H9 (cell line): Measurements from ENCODE around the gene ERICH4. TPM values are rescaled to one million over a fixed set of nuclear protein-coding genes. Genes with fewer than 3 reads are reported as not detected.

ENCODE experiments used
- DNase-seq: peaks from one replicate; pipeline ENCODE4 v3.0.0-alpha.2; 2017
- H2AFZ ChIP-seq: one replicate; pipeline ENCODE4 v1.6.1; 2013; ENCODE audit warnings: mild to moderate bottlenecking, low read length, control low read depth, moderate library complexity
- H2AK5ac ChIP-seq: 2 replicates; pipeline ENCODE4 v1.6.1; 2013; ENCODE audit warnings: low read length, control low read depth, mixed read lengths; ENCODE audit not compliant: insufficient read length
- H2BK120ac ChIP-seq: one replicate; pipeline ENCODE4 v1.6.1; 2013; ENCODE audit warnings: low read depth, mild to moderate bottlenecking, low read length, control low read depth, inconsistent platforms; ENCODE audit not compliant: poor library complexity, severe bottlenecking
- H2BK12ac ChIP-seq: 2 replicates; pipeline ENCODE4 v1.6.1; 2013; ENCODE audit warnings: low read length, control low read depth, mixed read lengths, low read depth; ENCODE audit not compliant: insufficient read length
- H2BK15ac ChIP-seq: 2 replicates; pipeline ENCODE4 v1.6.1; 2013; ENCODE audit warnings: low read depth, low read length, control low read depth
- H2BK20ac ChIP-seq: one replicate; pipeline ENCODE4 v1.6.1; 2013; ENCODE audit warnings: low read depth, mild to moderate bottlenecking, low read length, control low read depth, inconsistent platforms; ENCODE audit not compliant: poor library complexity, severe bottlenecking
- H2BK5ac ChIP-seq: 2 replicates; pipeline ENCODE4 v1.6.1; 2013; ENCODE audit warnings: low read length, control low read depth, mixed read lengths; ENCODE audit not compliant: insufficient read length
- H3K14ac ChIP-seq: 2 replicates; pipeline ENCODE4 v1.6.1; 2013; ENCODE audit warnings: low read length, control low read depth; ENCODE audit not compliant: insufficient read depth
- H3K18ac ChIP-seq: 2 replicates; pipeline ENCODE4 v1.6.1; 2013; ENCODE audit warnings: low read depth, mild to moderate bottlenecking, mixed read lengths, low read length, control low read depth; ENCODE audit not compliant: insufficient read length
- H3K23ac ChIP-seq: 2 replicates; pipeline ENCODE4 v1.6.1; 2013; ENCODE audit warnings: low read length, control low read depth, mixed read lengths, low read depth; ENCODE audit not compliant: insufficient read length
- H3K23me2 ChIP-seq: 2 replicates; pipeline ENCODE4 v1.6.1; 2013; ENCODE audit warnings: low read depth, mild to moderate bottlenecking, mixed read lengths, low read length, control low read depth; ENCODE audit not compliant: insufficient read length, poor library complexity, severe bottlenecking
- H3K27ac ChIP-seq: 2 replicates; pipeline ENCODE4 v1.5.1; 2013; ENCODE audit warnings: low read length, control low read depth, mixed read lengths, low read depth; ENCODE audit not compliant: insufficient read length
- H3K27me3 ChIP-seq: 2 replicates; pipeline ENCODE4 v1.6.1; 2013; ENCODE audit warnings: low read length, control low read depth, inconsistent platforms; ENCODE audit not compliant: insufficient read depth
- H3K4ac ChIP-seq: 2 replicates; pipeline ENCODE4 v1.6.1; 2013; ENCODE audit warnings: low read depth, mild to moderate bottlenecking, control low read depth, inconsistent platforms, low read length, moderate library complexity
- H3K4me1 ChIP-seq: 2 replicates; pipeline ENCODE4 v1.6.1; 2013; ENCODE audit warnings: low read length, control low read depth, inconsistent platforms; ENCODE audit not compliant: insufficient read depth
- H3K4me2 ChIP-seq: 2 replicates; pipeline ENCODE4 v1.6.1; 2013; ENCODE audit warnings: low read length, control low read depth, mixed read lengths; ENCODE audit not compliant: insufficient read length, insufficient read depth
- H3K56ac ChIP-seq: 2 replicates; pipeline ENCODE4 v1.6.1; 2013; ENCODE audit warnings: low read depth, mild to moderate bottlenecking, mixed read lengths, low read length, control low read depth; ENCODE audit not compliant: insufficient read length
- H3K79me1 ChIP-seq: 2 replicates; pipeline ENCODE4 v1.6.1; 2013; ENCODE audit warnings: low read depth, mild to moderate bottlenecking, moderate library complexity, low read length, control low read depth, inconsistent platforms; ENCODE audit not compliant: insufficient read depth, poor library complexity, severe bottlenecking
- H3K79me2 ChIP-seq: 2 replicates; pipeline ENCODE4 v1.6.1; 2013; ENCODE audit warnings: low read length, control low read depth, inconsistent platforms; ENCODE audit not compliant: insufficient read depth
- H3K9ac ChIP-seq: 2 replicates; pipeline ENCODE4 v1.6.1; 2013; ENCODE audit warnings: low read length, control low read depth, mixed read lengths; ENCODE audit not compliant: insufficient read length; ENCODE audit errors: extremely low read depth
- H3K9me3 ChIP-seq: one replicate; pipeline ENCODE4 v1.6.1; 2013; ENCODE audit warnings: low read depth, low read length, inconsistent platforms; ENCODE audit not compliant: control insufficient read depth
- H3T11ph ChIP-seq: one replicate; pipeline ENCODE4 v1.6.1; 2013; ENCODE audit warnings: mild to moderate bottlenecking, low read length, control low read depth, inconsistent platforms
- H4K20me1 ChIP-seq: one replicate; pipeline ENCODE4 v1.6.1; 2013; ENCODE audit not compliant: control insufficient read depth, insufficient read length, insufficient read depth
- H4K5ac ChIP-seq: 2 replicates; pipeline ENCODE4 v1.6.1; 2013; ENCODE audit warnings: low read depth, mild to moderate bottlenecking, mixed read lengths, low read length, control low read depth; ENCODE audit not compliant: insufficient read length
- H4K8ac ChIP-seq: replicated peaks from 2 replicates; pipeline ENCODE4 v1.6.1; 2013; ENCODE audit warnings: low read length, control low read depth, mixed read lengths, low read depth; ENCODE audit not compliant: insufficient read length
- H4K91ac ChIP-seq: 2 replicates; pipeline ENCODE4 v1.6.1; 2013; ENCODE audit warnings: low read depth, mild to moderate bottlenecking, moderate library complexity, mixed read lengths, low read length, control low read depth; ENCODE audit not compliant: insufficient read length
- H3K27ac Mint-ChIP-seq, 3 experiments: 2 replicates in 2 of 3; 3 replicates in 1 of 3; pipeline ENCODE4 v1.8.0; 2020 to 2021; ENCODE audit warnings: mixed read lengths in 3 of 3, mild to moderate bottlenecking in 1 of 3, moderate library complexity in 1 of 3
- H3K27me3 Mint-ChIP-seq: 2 replicates; pipeline ENCODE4 v1.8.0; 2021; ENCODE audit warnings: low read depth, mild to moderate bottlenecking, moderate library complexity, mixed read lengths
- H3K36me3 Mint-ChIP-seq, 3 experiments: 2 replicates in 2 of 3; 3 replicates in 1 of 3; pipeline ENCODE4 v1.8.0; 2020 to 2021; ENCODE audit warnings: low read depth in 3 of 3, mixed read lengths in 3 of 3; ENCODE audit not compliant: insufficient read depth in 1 of 3
- H3K4me1 Mint-ChIP-seq, 2 experiments: 2 replicates each; pipeline ENCODE4 v1.8.0; 2020; ENCODE audit warnings: mixed read lengths in 2 of 2
- H3K4me3 Mint-ChIP-seq, 2 experiments: 2 replicates in 1 of 2; 3 replicates in 1 of 2; pipeline ENCODE4 v1.8.0; 2020 to 2021; ENCODE audit warnings: mild to moderate bottlenecking in 2 of 2, mixed read lengths in 2 of 2, moderate library complexity in 1 of 2
- H3K9me3 Mint-ChIP-seq, 2 experiments: 2 replicates in 1 of 2; 3 replicates in 1 of 2; pipeline ENCODE4 v1.8.0; 2020; ENCODE audit warnings: mild to moderate bottlenecking in 2 of 2, mixed read lengths in 2 of 2, moderate library complexity in 1 of 2
- WGBS: extraction: QIAGEN DNeasy Blood & Tissue Kit; methylation state at CpG from one replicate; pipeline ENCODE4 v1.1.7; 2013; ENCODE audit warnings: missing lambda C conversion rate, low lambda C conversion rate, mixed read lengths; ENCODE audit not compliant: insufficient read length; ENCODE audit errors: extremely low coverage; 5-methylcytosine and 5-hydroxymethylcytosine counted together
- total RNA-seq: library from RNA; stranded (reverse); gene quantifications from 2 replicates; pipeline ENCODE4 v1.2.1, GENCODE V29; 2021
- TF ChIP-seq, protein P1 (sequence below): fragments of 200-600 bp; sonication (generic); conservative IDR thresholded peaks from 3 replicates; pipeline ENCODE4 v1.8.0; 2021; ENCODE audit warnings: antibody characterized with exemption, mild to moderate bottlenecking

The ERICH4 gene
- total RNA-seq, 1 experiment from 2014 or later = not detected

DNA sequence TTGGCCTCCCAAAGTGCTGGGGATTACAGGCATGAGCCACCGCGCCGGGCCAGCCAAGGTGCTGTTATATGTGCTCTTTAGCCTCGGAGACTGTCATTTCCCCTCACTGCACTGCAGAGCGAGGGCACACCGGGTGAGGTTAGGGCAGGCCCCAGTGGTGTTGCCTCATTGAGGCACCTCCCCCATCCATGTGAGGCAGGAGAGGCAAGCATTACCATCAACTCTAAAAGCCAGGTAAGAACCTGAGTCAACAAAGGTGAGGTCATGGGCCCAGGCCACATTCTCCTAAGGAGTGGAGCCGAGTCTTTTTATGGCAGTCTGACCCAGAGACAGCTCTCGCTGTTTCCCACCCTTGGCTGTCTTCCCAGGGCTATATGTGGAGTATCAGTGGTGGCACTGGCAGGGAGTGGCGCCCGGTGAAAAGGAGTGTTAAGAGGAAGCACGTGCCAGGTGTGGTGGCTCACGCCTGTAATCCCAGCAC, 26.7 kb upstream of the ERICH4 start:
- Histone ChIP-seq H4K20me1 (no peaks in the 10 kb centered on the region), H2AFZ (no peak overlapping the region), H3K79me2 (no peaks in the 10 kb centered on the region), H3K18ac (no peak overlapping the region), H3K4ac (no peak overlapping the region), H3K27ac (no peak overlapping the region), H3K9ac (no peak overlapping the region), H3K9me3 (no peaks in the 10 kb centered on the region), H2BK12ac (no peak overlapping the region), H3K14ac (no peak overlapping the region), H3K27me3 (no peaks in the 10 kb centered on the region), H2BK20ac (no peak overlapping the region), H3K56ac (no peak overlapping the region), H3T11ph (no peak overlapping the region), H3K79me1 (no peaks in the 10 kb centered on the region), H2BK5ac (no peak overlapping the region), H4K5ac (no peak overlapping the region), H4K8ac (no peak overlapping the region), H2BK120ac (no peak overlapping the region), H3K23me2 (peaks cover 4% of the 10 kb centered on the region), H2AK5ac (no peak overlapping the region), H3K4me1 (no peaks in the 10 kb centered on the region), H2BK15ac (no peak overlapping the region), H3K4me2 (no peak overlapping the region), H4K91ac (no peak overlapping the region), H3K23ac (no peak overlapping the region)
- no peak for DNase-seq
- H3K36me3 Mint-ChIP-seq = peaks cover 8 to 45% (median 44%) of the 10 kb centered on the region in 3 experiments
- H3K9me3 Mint-ChIP-seq = no peaks in the 10 kb centered on the region
- H3K27me3 Mint-ChIP-seq = no peaks in the 10 kb centered on the region; the same call in none of the 2 replicates
- TF ChIP-seq, protein P1, sequence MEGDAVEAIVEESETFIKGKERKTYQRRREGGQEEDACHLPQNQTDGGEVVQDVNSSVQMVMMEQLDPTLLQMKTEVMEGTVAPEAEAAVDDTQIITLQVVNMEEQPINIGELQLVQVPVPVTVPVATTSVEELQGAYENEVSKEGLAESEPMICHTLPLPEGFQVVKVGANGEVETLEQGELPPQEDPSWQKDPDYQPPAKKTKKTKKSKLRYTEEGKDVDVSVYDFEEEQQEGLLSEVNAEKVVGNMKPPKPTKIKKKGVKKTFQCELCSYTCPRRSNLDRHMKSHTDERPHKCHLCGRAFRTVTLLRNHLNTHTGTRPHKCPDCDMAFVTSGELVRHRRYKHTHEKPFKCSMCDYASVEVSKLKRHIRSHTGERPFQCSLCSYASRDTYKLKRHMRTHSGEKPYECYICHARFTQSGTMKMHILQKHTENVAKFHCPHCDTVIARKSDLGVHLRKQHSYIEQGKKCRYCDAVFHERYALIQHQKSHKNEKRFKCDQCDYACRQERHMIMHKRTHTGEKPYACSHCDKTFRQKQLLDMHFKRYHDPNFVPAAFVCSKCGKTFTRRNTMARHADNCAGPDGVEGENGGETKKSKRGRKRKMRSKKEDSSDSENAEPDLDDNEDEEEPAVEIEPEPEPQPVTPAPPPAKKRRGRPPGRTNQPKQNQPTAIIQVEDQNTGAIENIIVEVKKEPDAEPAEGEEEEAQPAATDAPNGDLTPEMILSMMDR = no peak
- H3K4me1 Mint-ChIP-seq = no peaks in the 10 kb centered on the region
- H3K27ac Mint-ChIP-seq = no peak overlapping the region; a peak in 1 of 7 replicates
- no CpG with 5 or more reads among the region's 12 CpGs for WGBS
- H3K4me3 Mint-ChIP-seq = no peak overlapping the region
